GM21381 (cell line): Measurements from ENCODE around the gene SAA2.

Experiments
- ATAC-seq: cut with Tn5 transposase; IDR thresholded peaks from one replicate; pipeline ENCODE4 v1.9.1; 2021; ENCODE audit warnings: mild to moderate bottlenecking, moderate library complexity; ENCODE audit not compliant: unreplicated experiment

Gene SAA2

GRCh38 chr11:18253233-18253632 lies 4.8 kb upstream of the SAA2 start:
- no peak for ATAC-seq

DNA sequence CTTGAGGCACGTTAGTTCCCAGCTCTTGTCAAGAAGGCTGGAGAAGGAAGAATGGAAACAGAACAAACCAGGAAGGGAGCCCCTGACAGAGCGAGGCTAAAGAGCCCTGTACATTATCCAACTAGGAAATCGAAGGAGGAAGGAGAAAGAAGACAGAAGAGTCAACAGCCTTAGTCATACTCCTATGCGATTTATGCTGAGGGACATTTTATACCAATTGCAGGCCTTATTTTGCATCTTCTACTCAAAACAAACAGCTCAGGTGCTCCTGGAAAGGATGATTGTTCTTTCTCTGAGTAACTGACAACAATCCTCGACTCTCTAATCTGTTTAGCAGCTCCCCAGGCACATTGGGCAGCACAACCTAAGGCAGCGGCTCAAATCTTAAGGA lies 1.3 kb downstream of the SAA2 start:
- ATAC-seq, result peak; percentile 2

GRCh38 chr11:18246379-18247190 lies 1.9 kb downstream of the SAA2 start:
- peak; percentile 68 for ATAC-seq

- no peak for ATAC-seq
These were observed 3.1 kb downstream of the SAA2 start for GRCh38 chr11:18245396-18245795.

GRCh38 chr11:18243783-18244362 lies 4.6 kb downstream of the SAA2 start:
- ATAC-seq, result no peak

- no peak for ATAC-seq
These were observed 8.8 kb downstream of the SAA2 start for GRCh38 chr11:18239655-18240054.

DNA sequence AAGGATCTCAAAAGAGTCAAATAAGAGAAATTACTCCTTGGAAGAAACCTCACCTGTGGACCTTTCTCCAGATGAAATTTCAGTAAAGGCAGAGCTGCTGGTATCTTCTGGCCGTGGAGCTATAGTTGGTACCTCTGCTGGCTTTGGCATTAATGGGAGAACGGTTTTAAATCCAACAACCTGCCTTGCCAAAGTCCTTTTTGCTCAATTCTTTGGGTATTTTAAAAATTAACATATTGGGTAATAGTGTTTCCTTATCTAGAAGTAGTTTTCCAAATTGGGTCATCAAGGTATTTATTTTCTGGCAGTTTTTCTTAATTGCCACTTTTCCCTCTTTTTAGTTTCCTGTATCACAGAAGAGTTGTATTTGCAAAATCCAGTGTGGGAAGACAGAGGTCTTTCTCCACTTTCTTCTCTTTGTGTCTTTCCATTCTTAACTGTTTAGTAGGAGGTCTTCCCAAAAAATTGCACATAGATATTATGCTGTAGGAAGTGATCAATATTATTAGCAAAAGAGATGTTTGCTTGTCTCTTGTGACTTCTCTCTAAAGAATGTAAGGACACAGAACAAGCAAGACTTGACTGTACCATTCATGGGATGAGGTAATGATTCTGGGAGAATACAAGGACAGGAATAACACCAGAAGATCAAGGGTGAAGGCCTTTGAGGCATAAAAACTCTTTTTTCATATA lies 11.7 kb downstream of the SAA2 start, which contains the start of gene SAA4:
SAA4 (minus strand) TSS at position 139 of the 693 bp plus-strand sequence. CDS start 876 bp downstream, outside the sequence.
- ATAC-seq, result no peak

DNA sequence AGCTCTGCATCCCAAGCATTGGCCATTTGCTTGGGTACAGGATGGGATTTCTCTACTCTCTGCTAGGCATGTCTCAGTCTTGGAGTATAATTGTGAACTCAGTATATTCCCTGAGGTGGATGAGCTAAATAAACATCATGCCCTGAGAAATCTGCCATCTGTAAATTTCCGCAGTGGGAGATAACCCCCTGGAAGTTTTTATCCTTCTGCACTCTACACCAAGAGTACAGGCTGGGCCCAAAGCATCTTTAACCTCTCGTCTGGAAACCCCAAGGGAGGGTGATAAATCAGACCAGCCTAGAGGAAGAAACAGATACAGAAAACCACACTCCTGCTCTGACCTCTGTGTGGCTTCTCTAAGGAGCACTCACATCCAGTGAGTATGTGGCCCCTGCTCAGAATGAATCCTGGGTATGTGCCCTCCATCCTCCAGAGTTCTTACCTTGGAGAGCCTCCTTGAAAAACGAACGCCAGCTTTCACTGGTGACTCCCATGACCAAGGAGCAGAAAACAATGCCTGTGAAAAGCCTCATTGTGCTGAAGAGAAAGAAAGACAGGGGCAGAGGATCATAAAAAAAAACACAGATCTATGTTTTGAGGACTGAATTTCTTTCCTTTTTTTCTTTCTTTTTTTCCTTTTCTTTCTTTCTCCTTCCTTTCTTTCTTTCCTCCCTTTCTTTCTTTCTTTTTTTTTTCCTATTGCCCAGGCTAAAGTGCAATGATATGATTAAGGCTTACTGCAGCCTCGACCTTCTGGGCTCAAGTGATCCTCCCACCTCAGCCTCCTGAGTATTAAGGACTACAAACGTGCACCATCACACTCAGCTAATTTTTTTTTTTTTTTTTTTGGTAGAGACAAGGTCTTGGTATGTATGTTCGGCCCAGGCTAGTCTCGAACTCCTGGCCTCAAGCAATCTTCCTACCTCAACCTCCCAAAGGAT lies 12.8 kb downstream of the SAA2 start:
- ATAC-seq, result no peak

DNA sequence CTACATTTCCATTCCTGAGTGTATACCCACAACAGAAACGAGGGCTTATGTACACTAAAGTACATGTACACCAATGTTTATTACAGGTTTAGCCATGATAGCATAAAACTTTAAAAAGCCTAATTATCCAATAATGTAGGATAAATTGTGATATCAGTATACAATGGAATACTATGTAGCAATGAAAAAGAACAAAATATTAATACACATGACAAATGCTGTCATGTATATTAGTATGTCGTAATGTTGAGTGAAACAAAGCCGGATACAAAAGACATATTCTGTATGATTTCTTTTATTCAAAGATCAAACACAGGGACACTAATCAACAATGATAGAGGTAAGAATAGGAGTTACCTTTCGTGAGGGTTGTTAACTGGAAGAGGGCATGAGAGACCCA lies 14.6 kb downstream of the SAA2 start:
- ATAC-seq, result no peak

GRCh38 chr11:18230859-18231258 lies 17.6 kb downstream of the SAA2 start:
- ATAC-seq, result no peak

GRCh38 chr11:18229501-18229900 lies 19.0 kb downstream of the SAA2 start:
- ATAC-seq, result peak; percentile 88

DNA sequence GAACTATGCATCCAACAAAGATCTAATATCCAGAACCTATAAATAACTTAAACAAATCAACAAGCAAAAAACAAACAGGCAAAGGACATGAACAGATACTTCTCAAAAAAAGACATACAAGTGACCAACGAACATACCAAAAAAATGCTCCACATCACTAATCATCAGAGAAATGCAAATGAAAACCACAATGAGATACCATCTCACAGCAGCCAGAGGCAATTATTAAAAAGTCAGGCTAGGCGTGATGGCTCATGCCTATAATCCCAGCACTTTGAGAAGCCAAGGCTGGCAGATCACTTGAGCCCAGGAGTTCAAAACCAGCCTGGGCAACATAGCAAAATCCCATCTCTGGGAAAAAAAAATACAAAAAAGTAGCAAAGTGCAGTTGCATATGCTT lies 22.6 kb downstream of the SAA2 start:
- no peak for ATAC-seq

DNA sequence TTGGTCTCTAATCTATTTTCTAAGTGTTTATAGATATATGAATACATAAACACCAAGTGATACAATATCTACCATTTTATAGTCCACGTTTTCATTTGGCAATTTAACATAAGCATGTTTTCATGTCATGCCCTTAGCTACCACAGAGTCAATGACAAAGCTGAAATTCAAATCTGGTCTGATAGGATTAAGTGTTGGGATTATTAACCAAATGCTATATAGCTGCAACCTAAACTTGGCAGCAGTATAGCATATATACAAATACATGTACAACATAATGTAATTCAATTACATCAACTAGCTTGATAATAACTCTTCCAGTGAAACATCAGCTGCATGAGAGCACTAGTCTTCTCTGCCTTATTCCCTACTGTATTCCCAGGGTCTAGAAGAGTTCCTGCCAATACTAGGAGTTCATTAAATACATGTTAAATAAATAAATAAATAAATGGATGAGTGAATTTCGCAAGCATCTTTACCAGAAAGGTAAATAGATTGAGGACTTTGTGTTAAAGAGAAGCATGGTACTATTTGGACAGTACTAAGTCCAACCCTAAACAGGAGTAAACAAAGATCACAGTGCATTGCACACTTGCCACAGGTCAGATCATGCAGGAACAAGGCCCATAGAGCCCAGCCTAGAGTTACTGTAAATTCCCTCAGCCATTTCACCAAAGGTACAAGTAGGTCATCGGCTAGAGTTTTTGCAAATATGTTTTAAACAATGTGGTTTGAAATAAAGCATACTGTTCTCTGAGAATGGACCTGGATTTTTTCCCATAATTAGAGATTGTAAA lies 24.7 kb downstream of the SAA2 start:
- ATAC-seq, result no peak

GRCh38 chr11:18222814-18223421 lies 25.6 kb downstream of the SAA2 start:
- no peak for ATAC-seq

DNA sequence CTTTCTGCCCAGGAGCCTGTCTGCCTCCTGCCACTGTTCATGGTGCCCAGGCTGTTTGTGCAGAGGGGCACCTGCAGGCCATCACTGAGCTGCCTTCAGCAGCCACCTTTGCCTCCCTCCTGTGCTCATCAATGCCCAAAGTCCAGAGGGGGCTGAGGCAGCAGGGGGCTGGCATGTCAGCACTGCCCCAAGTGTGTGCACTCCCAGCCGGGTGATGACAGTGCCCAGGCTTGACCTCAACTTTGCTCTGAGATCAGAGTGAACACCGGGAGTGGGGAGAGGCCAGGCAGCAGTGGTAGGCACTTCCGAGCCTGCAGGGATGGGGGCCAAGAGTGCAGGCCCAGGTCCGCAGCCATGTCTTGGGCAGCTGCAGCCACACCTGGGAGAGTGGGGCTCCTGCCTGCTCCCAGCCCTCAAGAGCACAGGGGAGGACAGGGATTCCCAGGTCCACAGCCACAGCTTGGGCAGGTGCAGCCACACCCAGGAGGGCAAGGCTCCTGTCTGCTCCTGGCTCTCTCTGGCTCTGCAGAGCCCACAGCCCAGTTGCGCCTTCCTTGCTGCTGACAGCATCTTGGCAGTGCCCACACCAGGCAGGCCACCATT lies 27.1 kb downstream of the SAA2 start:
- ATAC-seq, result no peak

DNA sequence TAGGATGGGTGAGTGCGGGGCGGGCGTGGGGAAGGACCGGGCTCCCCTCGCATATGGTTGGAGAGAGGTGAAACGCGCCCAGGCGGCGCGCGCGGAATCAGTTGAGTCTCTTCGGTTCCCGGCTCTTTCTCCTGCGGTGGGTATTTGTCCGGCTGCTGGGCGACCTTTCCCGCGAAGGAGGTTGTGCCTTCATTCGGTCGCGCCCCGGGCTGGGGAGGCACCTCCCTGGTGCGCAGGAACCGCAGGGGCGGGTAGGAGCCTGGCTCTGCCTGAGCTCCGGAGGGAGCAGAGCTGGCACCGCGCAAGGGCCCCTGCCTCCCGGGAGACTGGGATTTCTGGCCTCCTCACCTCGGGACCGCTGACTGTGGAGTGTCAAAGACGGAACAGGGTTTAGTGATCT lies 39.4 kb downstream of the SAA2 start:
- no peak for ATAC-seq

DNA sequence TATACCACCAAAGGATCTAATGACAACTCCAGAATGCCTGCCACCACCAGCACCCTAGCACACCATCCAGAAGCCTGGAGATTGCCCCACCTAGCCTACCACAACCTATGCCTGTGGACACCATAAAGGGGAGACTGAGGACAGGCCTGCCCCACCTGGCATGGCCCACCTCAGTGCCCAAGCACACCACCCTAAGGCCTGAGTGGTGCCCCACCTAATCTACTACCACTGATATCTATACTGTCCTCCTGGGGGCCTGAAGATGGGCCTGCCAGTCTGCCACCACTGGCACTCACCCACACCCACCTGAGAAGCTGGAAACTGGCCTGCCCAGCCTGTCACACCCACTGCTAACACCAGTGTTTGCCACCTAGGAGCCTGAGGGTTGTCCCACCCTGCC lies 43.7 kb downstream of the SAA2 start:
- no peak for ATAC-seq

GRCh38 chr11:18204220-18204619 lies 44.2 kb downstream of the SAA2 start:
- ATAC-seq, result no peak

DNA sequence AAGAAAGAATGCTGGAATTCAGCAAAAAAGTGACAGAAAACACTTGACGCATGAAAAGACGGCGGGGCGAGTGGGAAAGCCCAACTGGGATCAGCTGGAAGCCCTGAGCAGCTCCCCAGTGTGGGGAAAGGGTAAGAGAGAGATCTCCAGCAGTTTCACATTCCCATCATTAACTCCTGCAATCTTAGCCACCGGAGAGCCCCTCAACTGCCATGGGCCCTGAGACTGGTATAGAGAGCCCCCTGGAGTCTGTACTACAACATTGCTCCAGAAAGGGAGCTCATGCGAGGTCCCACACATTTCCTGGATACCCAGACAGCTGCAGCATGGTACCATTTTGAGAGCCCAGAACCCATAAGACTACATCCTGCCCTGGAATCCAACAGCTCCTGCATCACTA lies 44.7 kb downstream of the SAA2 start:
- ATAC-seq, result no peak
